Measurements from ENCODE around the gene TKTL1. TPM values are rescaled to one million over a fixed set of nuclear protein-coding genes. Genes with fewer than 3 reads are reported as not detected.

TKTL1 gene
- polyA plus RNA-seq, 1 donor from 2014 or later, result 0.14 TPM

GRCh38 chrX:154303476-154303875 lies 7.9 kb downstream of the TKTL1 start:
- TF ChIP-seq RAD21 (conservative IDR thresholded peaks at IDR 0.05) (no peak), MXI1 (conservative IDR thresholded peaks at IDR 0.05; ENCODE audit: poor library complexity, severe bottlenecking) (no peak), TAF1 (IDR thresholded peaks at IDR 0.05; ENCODE audit: low read depth) (no peak), POLR2AphosphoS5 (IDR thresholded peaks at IDR 0.05) (no peak)
- TF ChIP-seq, protein P1, sequence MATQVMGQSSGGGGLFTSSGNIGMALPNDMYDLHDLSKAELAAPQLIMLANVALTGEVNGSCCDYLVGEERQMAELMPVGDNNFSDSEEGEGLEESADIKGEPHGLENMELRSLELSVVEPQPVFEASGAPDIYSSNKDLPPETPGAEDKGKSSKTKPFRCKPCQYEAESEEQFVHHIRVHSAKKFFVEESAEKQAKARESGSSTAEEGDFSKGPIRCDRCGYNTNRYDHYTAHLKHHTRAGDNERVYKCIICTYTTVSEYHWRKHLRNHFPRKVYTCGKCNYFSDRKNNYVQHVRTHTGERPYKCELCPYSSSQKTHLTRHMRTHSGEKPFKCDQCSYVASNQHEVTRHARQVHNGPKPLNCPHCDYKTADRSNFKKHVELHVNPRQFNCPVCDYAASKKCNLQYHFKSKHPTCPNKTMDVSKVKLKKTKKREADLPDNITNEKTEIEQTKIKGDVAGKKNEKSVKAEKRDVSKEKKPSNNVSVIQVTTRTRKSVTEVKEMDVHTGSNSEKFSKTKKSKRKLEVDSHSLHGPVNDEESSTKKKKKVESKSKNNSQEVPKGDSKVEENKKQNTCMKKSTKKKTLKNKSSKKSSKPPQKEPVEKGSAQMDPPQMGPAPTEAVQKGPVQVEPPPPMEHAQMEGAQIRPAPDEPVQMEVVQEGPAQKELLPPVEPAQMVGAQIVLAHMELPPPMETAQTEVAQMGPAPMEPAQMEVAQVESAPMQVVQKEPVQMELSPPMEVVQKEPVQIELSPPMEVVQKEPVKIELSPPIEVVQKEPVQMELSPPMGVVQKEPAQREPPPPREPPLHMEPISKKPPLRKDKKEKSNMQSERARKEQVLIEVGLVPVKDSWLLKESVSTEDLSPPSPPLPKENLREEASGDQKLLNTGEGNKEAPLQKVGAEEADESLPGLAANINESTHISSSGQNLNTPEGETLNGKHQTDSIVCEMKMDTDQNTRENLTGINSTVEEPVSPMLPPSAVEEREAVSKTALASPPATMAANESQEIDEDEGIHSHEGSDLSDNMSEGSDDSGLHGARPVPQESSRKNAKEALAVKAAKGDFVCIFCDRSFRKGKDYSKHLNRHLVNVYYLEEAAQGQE (IDR thresholded peaks at IDR 0.05; ENCODE audit: borderline replicate concordance), result no peak
- Histone ChIP-seq H3F3A (ENCODE audit: insufficient read depth, low read length, poor library complexity, severe bottlenecking) (no peaks in the 10 kb centered on the region), H3K27me3 (ENCODE audit: insufficient read depth, low read depth, low read length) (no peaks in the 10 kb centered on the region), H3K9me3 (ENCODE audit: low read length) (no peaks in the 10 kb centered on the region), H4K20me1 (ENCODE audit: insufficient read depth) (no peaks in the 10 kb centered on the region), H3K27ac (ENCODE audit: low read length) (no peak overlapping the region), H3K9me2 (ENCODE audit: insufficient read depth, low read length) (no peaks in the 10 kb centered on the region), H3K9ac (ENCODE audit: low read length) (no peak overlapping the region), H3K4me3 (ENCODE audit: low read length) (no peak overlapping the region), H3K79me2 (replicated peaks; ENCODE audit: insufficient read depth, low read length) (no peaks in the 10 kb centered on the region), H3K36me3 (ENCODE audit: insufficient read depth, low read length) (no peaks in the 10 kb centered on the region), H2AFZ (ENCODE audit: low read depth, low read length) (no peak overlapping the region), H3K4me2 (ENCODE audit: low read length) (no peak overlapping the region)

GRCh38 chrX:154304846-154305245 lies 9.3 kb downstream of the TKTL1 start:
- TF ChIP-seq, protein P1 (IDR thresholded peaks at IDR 0.05; ENCODE audit: borderline replicate concordance), result no peak
- TF ChIP-seq EP300 (conservative IDR thresholded peaks at IDR 0.05; ENCODE audit: poor library complexity, severe bottlenecking) (no peak), TAF1 (IDR thresholded peaks at IDR 0.05; ENCODE audit: low read depth) (no peak), POLR2AphosphoS5 (IDR thresholded peaks at IDR 0.05) (no peak), EZH2 (IDR thresholded peaks at IDR 0.05; ENCODE audit: borderline replicate concordance, insufficient read depth, low read length, poor library complexity, severe bottlenecking) (no peak), SMC3 (conservative IDR thresholded peaks at IDR 0.05; ENCODE audit: poor library complexity) (no peak), RAD21 (conservative IDR thresholded peaks at IDR 0.05) (no peak), MXI1 (conservative IDR thresholded peaks at IDR 0.05; ENCODE audit: poor library complexity, severe bottlenecking) (no peak)
- TF ChIP-seq, protein P2, sequence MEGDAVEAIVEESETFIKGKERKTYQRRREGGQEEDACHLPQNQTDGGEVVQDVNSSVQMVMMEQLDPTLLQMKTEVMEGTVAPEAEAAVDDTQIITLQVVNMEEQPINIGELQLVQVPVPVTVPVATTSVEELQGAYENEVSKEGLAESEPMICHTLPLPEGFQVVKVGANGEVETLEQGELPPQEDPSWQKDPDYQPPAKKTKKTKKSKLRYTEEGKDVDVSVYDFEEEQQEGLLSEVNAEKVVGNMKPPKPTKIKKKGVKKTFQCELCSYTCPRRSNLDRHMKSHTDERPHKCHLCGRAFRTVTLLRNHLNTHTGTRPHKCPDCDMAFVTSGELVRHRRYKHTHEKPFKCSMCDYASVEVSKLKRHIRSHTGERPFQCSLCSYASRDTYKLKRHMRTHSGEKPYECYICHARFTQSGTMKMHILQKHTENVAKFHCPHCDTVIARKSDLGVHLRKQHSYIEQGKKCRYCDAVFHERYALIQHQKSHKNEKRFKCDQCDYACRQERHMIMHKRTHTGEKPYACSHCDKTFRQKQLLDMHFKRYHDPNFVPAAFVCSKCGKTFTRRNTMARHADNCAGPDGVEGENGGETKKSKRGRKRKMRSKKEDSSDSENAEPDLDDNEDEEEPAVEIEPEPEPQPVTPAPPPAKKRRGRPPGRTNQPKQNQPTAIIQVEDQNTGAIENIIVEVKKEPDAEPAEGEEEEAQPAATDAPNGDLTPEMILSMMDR (IDR thresholded peaks at IDR 0.05; ENCODE audit: poor library complexity, severe bottlenecking), result no peak
- no peaks in the 10 kb centered on the region for H3K79me2 ChIP-seq (replicated peaks; ENCODE audit: insufficient read depth, low read length)
- H3K4me3 ChIP-seq (ENCODE audit: low read length), result no peak overlapping the region
- no peaks in the 10 kb centered on the region for H4K20me1 ChIP-seq (ENCODE audit: insufficient read depth)
- H3K4me2 ChIP-seq (ENCODE audit: low read length), result no peak overlapping the region
- no peaks in the 10 kb centered on the region for H3F3A ChIP-seq (ENCODE audit: insufficient read depth, low read length, poor library complexity, severe bottlenecking)
- H3K27me3 ChIP-seq (ENCODE audit: insufficient read depth, low read depth, low read length), result no peaks in the 10 kb centered on the region
- H3K27ac ChIP-seq (ENCODE audit: low read length), result no peak overlapping the region
- H2AFZ ChIP-seq (ENCODE audit: low read depth, low read length), result no peak overlapping the region
- H3K36me3 ChIP-seq (ENCODE audit: insufficient read depth, low read length), result no peaks in the 10 kb centered on the region
- no peaks in the 10 kb centered on the region for H3K9me2 ChIP-seq (ENCODE audit: insufficient read depth, low read length)
- H3K9ac ChIP-seq (ENCODE audit: low read length), result no peak overlapping the region
- H3K9me3 ChIP-seq (ENCODE audit: low read length), result no peaks in the 10 kb centered on the region

Measured in neural cell (in vitro differentiated cells).